GM23248 (cell line): ENCODE results near the gene RPL37.

Source experiments
- EZH2 ChIP-seq: fragments of 200-600 bp; sonication (generic); IDR thresholded peaks from 2 replicates; pipeline ENCODE4 v1.6.1; 2018; ENCODE audit warnings: antibody characterized with exemption, mild to moderate bottlenecking; ENCODE audit not compliant: insufficient read depth, poor library complexity, severe bottlenecking
- EZH2phosphoT487 ChIP-seq: fragments of 200-600 bp; sonication (generic); IDR thresholded peaks from 2 replicates; pipeline ENCODE4 v1.6.1; 2018; ENCODE audit warnings: antibody characterized with exemption, moderate library complexity, mild to moderate bottlenecking, low read depth; ENCODE audit not compliant: insufficient read depth

DNA sequence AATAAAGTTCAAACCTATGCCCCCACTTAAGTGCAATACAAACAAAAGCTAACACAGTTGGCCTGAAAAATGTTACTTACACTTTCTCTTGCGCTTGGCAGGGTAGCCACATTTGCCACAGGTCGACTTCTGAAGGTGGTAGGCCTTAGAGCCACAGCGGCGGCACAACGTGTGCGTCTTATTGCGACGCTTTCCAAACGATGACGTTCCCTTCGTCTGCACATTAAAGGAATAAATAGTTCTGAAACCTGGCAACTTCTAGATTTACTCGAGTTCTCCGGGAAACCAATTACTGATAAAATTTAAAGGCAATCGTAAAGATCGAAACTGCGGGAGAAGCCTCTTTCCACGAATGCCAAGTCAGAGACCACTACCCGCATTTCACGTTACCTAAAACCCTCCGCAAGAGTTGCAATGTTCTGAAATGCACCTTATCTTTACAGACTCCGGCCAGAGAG is 602 bp downstream of the RPL37 start:
- TF ChIP-seq EZH2: no peak
- TF ChIP-seq EZH2phosphoT487: no peak
